Subcutaneous adipose tissue (tissue), 4 donors: ENCODE data around the gene FLCN. TPM values are rescaled to one million over a fixed set of nuclear protein-coding genes. Genes with fewer than 3 reads are reported as not detected.

Experiments
- total RNA-seq, 4 donors: library from RNA; depleted of rRNA; stranded (reverse); fragments of >200 nt; gene quantifications; one replicate each; pipeline ENCODE4 v1.1.0, GENCODE V29; 2016
- TF ChIP-seq, protein P1 (sequence below): fragments of 450-650 bp; IDR thresholded peaks from one replicate; pipeline ENCODE4 v1.5.1; 2016; ENCODE audit warnings: low read depth, mild to moderate bottlenecking, control low read depth, antibody characterized with exemption, moderate library complexity

The FLCN gene
- total RNA-seq, 4 donors from 2014 or later, result 25.4 to 123 (median 69.6) TPM

DNA sequence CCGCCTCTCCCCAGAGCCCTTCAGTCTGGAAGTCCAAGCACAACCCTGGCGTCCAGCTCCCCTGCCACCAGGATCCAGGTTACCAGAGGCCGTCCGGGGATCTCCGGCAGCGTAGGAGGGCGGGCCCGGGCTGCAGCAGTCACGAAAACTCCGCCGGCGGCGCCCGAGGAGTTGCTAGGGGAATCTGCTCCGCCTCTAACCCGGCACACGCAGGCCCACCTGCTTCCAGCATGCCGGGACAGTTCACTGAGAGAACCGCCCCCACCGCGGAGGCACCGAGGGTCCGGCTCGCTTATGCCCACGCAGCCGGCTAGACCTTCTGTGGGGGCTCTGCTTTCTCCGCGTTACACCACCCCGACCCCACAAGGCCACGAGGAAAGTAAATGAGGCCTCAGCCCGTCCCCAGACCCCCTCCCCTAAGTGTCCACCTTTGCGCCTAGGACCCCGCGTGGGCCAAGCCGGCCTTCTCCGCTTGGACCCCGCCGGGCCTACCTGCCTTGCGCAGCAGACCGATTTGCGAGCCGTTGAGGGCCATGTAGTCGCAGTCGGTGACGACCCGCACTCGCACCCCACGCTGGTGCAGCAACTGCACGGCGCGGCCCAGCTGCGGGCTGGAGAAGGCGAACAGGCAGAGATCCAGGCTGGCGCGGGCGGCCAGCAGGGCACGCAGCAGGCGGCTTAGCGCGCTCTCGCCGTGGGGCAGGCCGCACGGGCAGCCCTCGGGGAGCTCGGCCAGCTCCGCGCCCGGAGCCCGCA is 31.4 kb downstream of the FLCN start:
- TF ChIP-seq, protein P1, sequence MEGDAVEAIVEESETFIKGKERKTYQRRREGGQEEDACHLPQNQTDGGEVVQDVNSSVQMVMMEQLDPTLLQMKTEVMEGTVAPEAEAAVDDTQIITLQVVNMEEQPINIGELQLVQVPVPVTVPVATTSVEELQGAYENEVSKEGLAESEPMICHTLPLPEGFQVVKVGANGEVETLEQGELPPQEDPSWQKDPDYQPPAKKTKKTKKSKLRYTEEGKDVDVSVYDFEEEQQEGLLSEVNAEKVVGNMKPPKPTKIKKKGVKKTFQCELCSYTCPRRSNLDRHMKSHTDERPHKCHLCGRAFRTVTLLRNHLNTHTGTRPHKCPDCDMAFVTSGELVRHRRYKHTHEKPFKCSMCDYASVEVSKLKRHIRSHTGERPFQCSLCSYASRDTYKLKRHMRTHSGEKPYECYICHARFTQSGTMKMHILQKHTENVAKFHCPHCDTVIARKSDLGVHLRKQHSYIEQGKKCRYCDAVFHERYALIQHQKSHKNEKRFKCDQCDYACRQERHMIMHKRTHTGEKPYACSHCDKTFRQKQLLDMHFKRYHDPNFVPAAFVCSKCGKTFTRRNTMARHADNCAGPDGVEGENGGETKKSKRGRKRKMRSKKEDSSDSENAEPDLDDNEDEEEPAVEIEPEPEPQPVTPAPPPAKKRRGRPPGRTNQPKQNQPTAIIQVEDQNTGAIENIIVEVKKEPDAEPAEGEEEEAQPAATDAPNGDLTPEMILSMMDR, result no peak

- TF ChIP-seq, protein P1, result no peak
Observed at GRCh38 chr17:17204635-17205231, 32.2 kb downstream of the FLCN start.

DNA sequence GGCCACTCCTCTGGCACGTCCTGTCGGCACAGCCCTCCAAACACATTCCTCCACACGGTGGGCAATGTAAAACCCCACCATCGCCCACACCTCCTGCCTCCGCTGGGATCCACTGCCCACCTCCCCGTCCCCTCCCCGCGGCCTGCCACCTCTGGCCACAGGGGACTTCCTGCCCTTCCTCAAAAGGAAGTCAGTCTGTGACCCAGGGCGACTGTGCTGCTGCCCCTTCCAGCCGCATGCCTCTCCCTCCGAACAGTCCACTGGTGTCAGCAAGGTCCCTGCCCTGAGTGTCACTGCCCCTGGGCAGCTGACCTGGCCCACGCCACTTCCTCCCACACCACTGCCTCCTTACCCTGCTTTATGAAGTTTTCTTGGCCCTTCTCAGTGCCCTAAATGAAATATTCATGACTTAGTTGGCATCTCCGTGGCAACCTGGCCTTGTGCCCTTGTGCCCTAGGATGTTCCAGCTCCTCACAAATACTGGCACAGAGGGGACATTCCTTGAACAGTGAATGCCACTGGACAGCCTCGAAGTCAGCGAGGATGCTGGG is 32.9 kb downstream of the FLCN start:
- TF ChIP-seq, protein P1, result no peak

DNA sequence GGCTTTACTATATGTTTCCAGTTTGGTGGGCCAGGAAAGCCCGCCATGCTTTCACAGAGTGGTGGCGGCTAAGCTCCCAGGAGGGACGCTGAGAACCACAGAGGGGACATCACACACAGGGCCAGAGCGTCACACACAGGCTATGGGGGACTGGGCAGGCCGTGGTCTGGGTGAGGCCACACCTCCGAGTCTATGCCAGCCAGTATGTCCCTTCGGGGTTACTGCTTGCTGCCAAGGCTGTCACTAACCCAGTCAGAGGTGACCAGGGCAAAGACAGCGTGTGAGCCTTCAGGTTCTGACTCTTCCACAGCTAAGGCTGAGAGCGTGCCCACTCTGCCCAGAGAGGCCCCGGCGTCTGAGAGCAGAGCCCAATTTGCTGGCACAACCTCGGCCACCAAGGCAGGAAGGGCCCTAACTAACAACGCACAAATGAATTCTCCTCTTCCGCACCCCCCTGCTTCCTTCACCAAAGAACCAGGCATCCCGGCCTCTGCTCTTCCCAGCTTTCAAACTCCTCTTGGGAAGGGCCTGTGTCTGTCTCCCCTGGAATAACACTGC is 33.7 kb downstream of the FLCN start:
- TF ChIP-seq, protein P1, result no peak

DNA sequence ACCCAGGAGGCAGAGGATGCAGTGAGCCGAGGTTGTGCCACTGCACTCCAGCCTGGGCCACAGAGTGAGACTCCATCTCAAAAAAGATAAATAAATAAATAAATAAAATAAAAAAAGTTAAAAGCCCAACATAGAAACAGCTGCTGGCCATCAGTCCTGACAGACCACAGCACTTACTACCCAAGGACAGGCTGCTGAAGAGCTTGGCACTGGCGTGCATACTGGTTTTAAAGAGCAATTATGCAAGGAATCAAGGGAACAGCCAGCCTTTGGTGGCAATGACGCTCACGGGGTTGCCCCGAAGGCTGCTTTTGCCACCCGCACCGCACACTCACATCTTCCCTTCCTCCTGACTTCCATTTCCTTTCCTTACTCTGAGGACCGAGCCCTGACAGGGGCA is 35.1 kb downstream of the FLCN start:
- TF ChIP-seq, protein P1, result no peak

- TF ChIP-seq, protein P1, result no peak
Observed at GRCh38 chr17:17201271-17201670, 35.7 kb downstream of the FLCN start.

- TF ChIP-seq, protein P1, result no peak
Observed at GRCh38 chr17:17200831-17201230, 36.1 kb downstream of the FLCN start.
